ENCODE data around the gene ROM1. TPM values are rescaled to one million over a fixed set of nuclear protein-coding genes. Genes with fewer than 3 reads are reported as not detected.
"Not testable (repeated sequence)": the region's sequence is repeated elsewhere in the genome, so short reads cannot be mapped to it uniquely, and the experiment has no call there.

Gene ROM1
- polyA plus RNA-seq, 1 donor (not counting 4 experiments of a cell fraction or from before 2014, with no cell fraction given) = 1.5 TPM

DNA sequence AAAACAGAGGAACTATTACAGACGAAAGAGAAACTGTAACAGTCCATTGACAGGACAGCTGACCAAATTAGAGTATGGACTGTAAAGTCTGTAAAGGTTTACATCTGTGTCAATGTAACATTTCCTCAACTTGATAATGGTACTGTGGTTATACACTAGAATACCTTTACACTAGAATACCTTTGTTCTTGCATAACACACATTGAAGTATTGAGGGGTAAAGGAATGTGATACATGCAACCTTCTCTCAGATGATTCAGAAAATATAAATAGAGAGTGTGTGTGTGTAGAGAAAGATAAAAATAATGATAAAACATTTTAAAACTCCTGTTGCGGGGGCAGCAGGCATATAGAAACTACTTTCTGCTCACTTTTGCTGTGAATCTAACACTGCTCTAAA lies 33.8 kb upstream of the ROM1 start:
- no peak overlapping the region for H3K4me2 ChIP-seq (ENCODE audit: control insufficient read depth, extremely low read depth, insufficient read depth, low read depth, low read length)
- no peak overlapping the region for H2AFZ ChIP-seq (ENCODE audit: control insufficient read depth, low read length)
- H3K27ac ChIP-seq (ENCODE audit: control insufficient read depth, insufficient read depth, low read length) = no peak overlapping the region
- no peak overlapping the region for H3K9ac ChIP-seq (ENCODE audit: control insufficient read depth, extremely low read depth, insufficient read depth, low read length)
- DNase-seq (ENCODE audit: low read depth, low spot score) = no peak
- H3K4me1 ChIP-seq (ENCODE audit: control insufficient read depth, extremely low read depth, insufficient read depth, low read length) = peaks cover 12% of the 10 kb centered on the region
- H3K9me1 ChIP-seq (ENCODE audit: control insufficient read depth, extremely low read depth, insufficient read depth, low read length) = no peaks in the 10 kb centered on the region
- H4K20me1 ChIP-seq (ENCODE audit: control insufficient read depth, extremely low read depth, insufficient read depth, low read length) = no peaks in the 10 kb centered on the region
- peaks cover 10 to 37% of the 10 kb centered on the region in 2 experiments for H3K36me3 ChIP-seq (ENCODE audit: control insufficient read depth in 2 of 2, extremely low read depth in 1 of 2, insufficient read depth in 2 of 2, low read length in 2 of 2)
- H3K79me2 ChIP-seq (ENCODE audit: control insufficient read depth, insufficient read depth, low read length) = peaks cover 4% of the 10 kb centered on the region
- TF ChIP-seq, protein P1, sequence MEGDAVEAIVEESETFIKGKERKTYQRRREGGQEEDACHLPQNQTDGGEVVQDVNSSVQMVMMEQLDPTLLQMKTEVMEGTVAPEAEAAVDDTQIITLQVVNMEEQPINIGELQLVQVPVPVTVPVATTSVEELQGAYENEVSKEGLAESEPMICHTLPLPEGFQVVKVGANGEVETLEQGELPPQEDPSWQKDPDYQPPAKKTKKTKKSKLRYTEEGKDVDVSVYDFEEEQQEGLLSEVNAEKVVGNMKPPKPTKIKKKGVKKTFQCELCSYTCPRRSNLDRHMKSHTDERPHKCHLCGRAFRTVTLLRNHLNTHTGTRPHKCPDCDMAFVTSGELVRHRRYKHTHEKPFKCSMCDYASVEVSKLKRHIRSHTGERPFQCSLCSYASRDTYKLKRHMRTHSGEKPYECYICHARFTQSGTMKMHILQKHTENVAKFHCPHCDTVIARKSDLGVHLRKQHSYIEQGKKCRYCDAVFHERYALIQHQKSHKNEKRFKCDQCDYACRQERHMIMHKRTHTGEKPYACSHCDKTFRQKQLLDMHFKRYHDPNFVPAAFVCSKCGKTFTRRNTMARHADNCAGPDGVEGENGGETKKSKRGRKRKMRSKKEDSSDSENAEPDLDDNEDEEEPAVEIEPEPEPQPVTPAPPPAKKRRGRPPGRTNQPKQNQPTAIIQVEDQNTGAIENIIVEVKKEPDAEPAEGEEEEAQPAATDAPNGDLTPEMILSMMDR (optimal IDR thresholded peaks at IDR 0.05 in 1 of 3, IDR thresholded peaks at IDR 0.05 in 1 of 3, conservative IDR thresholded peaks at IDR 0.05 in 1 of 3; ENCODE audit: extremely low read depth in 1 of 3, insufficient read depth in 2 of 3, low read length in 3 of 3) = no peak
- TF ChIP-seq EZH2 (IDR thresholded peaks at IDR 0.05; ENCODE audit: low read length) = no peak
- H3K9me3 ChIP-seq (ENCODE audit: control insufficient read depth, low read depth, low read length) = no peaks in the 10 kb centered on the region
- FAIRE-seq = no peak
- dilution Hi-C loops (cut with MboI; ENCODE audit: extremely low pct_ligation_motif_present, low sequenced_read_pairs) = no loop called here
- no peaks in the 10 kb centered on the region for H3K27me3 ChIP-seq (ENCODE audit: control insufficient read depth, extremely low read depth, insufficient read depth, low read length)
- H3K4me3 ChIP-seq (ENCODE audit: control insufficient read depth in 2 of 3, extremely low read depth in 1 of 3, insufficient read depth in 2 of 3, low read depth in 1 of 3, low read length in 3 of 3) = no peak overlapping the region

GRCh38 chr11:62580959-62581715 lies 31.9 kb upstream of the ROM1 start:
- Histone ChIP-seq H4K20me1 (ENCODE audit: control insufficient read depth, extremely low read depth, insufficient read depth, low read length) (no peaks in the 10 kb centered on the region), H3K9ac (ENCODE audit: control insufficient read depth, extremely low read depth, insufficient read depth, low read length) (no peak overlapping the region), H3K4me2 (ENCODE audit: control insufficient read depth, extremely low read depth, insufficient read depth, low read depth, low read length) (no peak overlapping the region), H3K27ac (ENCODE audit: control insufficient read depth, insufficient read depth, low read length) (no peak overlapping the region), H3K9me3 (ENCODE audit: control insufficient read depth, low read depth, low read length) (no peaks in the 10 kb centered on the region), H3K9me1 (ENCODE audit: control insufficient read depth, extremely low read depth, insufficient read depth, low read length) (no peaks in the 10 kb centered on the region), H3K27me3 (ENCODE audit: control insufficient read depth, extremely low read depth, insufficient read depth, low read length) (no peaks in the 10 kb centered on the region), H2AFZ (ENCODE audit: control insufficient read depth, low read length) (no peak overlapping the region), H3K4me3 (ENCODE audit: control insufficient read depth in 2 of 3, extremely low read depth in 1 of 3, insufficient read depth in 2 of 3, low read depth in 1 of 3, low read length in 3 of 3) (no peak overlapping the region), H3K4me1 (ENCODE audit: control insufficient read depth, extremely low read depth, insufficient read depth, low read length) (no peaks in the 10 kb centered on the region), H3K36me3 (ENCODE audit: control insufficient read depth in 2 of 2, extremely low read depth in 1 of 2, insufficient read depth in 2 of 2, low read length in 2 of 2) (peaks cover 9 to 27% of the 10 kb centered on the region in 2 experiments), H3K79me2 (ENCODE audit: control insufficient read depth, insufficient read depth, low read length) (peaks cover 7% of the 10 kb centered on the region)
- dilution Hi-C loops (cut with MboI; ENCODE audit: extremely low pct_ligation_motif_present, low sequenced_read_pairs) = no loop called here
- no peak for DNase-seq (ENCODE audit: low read depth, low spot score)
- FAIRE-seq = no peak
- TF ChIP-seq, protein P1 (optimal IDR thresholded peaks at IDR 0.05 in 1 of 3, IDR thresholded peaks at IDR 0.05 in 1 of 3, conservative IDR thresholded peaks at IDR 0.05 in 1 of 3; ENCODE audit: extremely low read depth in 1 of 3, insufficient read depth in 2 of 3, low read length in 3 of 3) = no peak
- no peak for TF ChIP-seq EZH2 (IDR thresholded peaks at IDR 0.05; ENCODE audit: low read length)

- dilution Hi-C loops (cut with MboI; ENCODE audit: extremely low pct_ligation_motif_present, low sequenced_read_pairs); FAIRE-seq; DNase-seq (ENCODE audit: low read depth, low spot score); H3K27me3 ChIP-seq (ENCODE audit: control insufficient read depth, extremely low read depth, insufficient read depth, low read length); H2AFZ ChIP-seq (ENCODE audit: control insufficient read depth, low read length); H3K4me3 ChIP-seq (ENCODE audit: control insufficient read depth in 2 of 3, extremely low read depth in 1 of 3, insufficient read depth in 2 of 3, low read depth in 1 of 3, low read length in 3 of 3); H3K9ac ChIP-seq (ENCODE audit: control insufficient read depth, extremely low read depth, insufficient read depth, low read length); H3K27ac ChIP-seq (ENCODE audit: control insufficient read depth, insufficient read depth, low read length); H3K79me2 ChIP-seq (ENCODE audit: control insufficient read depth, insufficient read depth, low read length); H4K20me1 ChIP-seq (ENCODE audit: control insufficient read depth, extremely low read depth, insufficient read depth, low read length); H3K4me2 ChIP-seq (ENCODE audit: control insufficient read depth, extremely low read depth, insufficient read depth, low read depth, low read length); H3K9me1 ChIP-seq (ENCODE audit: control insufficient read depth, extremely low read depth, insufficient read depth, low read length); H3K4me1 ChIP-seq (ENCODE audit: control insufficient read depth, extremely low read depth, insufficient read depth, low read length); H3K9me3 ChIP-seq (ENCODE audit: control insufficient read depth, low read depth, low read length): not testable (repeated sequence)
- H3K36me3 ChIP-seq (ENCODE audit: control insufficient read depth in 2 of 2, extremely low read depth in 1 of 2, insufficient read depth in 2 of 2, low read length in 2 of 2) = peaks cover 7 to 21% of the 10 kb centered on the region in 2 experiments
Observed at GRCh38 chr11:62581735-62582134, 31.3 kb upstream of the ROM1 start.

DNA sequence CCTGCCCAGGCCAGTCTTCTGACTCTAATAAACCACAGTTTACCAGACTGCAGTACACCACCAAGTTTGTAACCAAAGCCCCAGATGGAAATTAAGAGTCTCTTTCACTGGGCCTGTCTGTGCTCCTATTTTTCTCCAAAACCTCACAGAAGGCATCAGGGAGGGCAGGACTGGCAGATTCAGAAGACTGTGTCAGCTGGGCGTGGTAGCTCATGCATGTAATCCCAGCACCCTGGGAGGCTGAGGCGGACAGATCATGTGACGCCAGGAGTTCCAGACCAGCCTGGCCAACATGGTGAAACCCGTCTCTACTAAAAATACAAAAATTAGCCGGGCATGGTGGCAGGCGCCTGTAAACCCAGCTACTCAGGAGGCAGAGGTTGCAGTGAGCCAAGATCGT lies 27.7 kb upstream of the ROM1 start:
- H3K9me1 ChIP-seq (ENCODE audit: control insufficient read depth, extremely low read depth, insufficient read depth, low read length); FAIRE-seq; dilution Hi-C loops (cut with MboI; ENCODE audit: extremely low pct_ligation_motif_present, low sequenced_read_pairs): not testable (repeated sequence)

More for the DNA sequence above, 27.7 kb upstream of the ROM1 start:
- peaks cover 16% of the 10 kb centered on the region for H3K79me2 ChIP-seq (ENCODE audit: control insufficient read depth, insufficient read depth, low read length)
- not testable (repeated sequence) for H4K20me1 ChIP-seq (ENCODE audit: control insufficient read depth, extremely low read depth, insufficient read depth, low read length); DNase-seq (ENCODE audit: low read depth, low spot score); H3K9me3 ChIP-seq (ENCODE audit: control insufficient read depth, low read depth, low read length); H3K4me2 ChIP-seq (ENCODE audit: control insufficient read depth, extremely low read depth, insufficient read depth, low read depth, low read length); H3K4me1 ChIP-seq (ENCODE audit: control insufficient read depth, extremely low read depth, insufficient read depth, low read length); H3K9ac ChIP-seq (ENCODE audit: control insufficient read depth, extremely low read depth, insufficient read depth, low read length); H3K4me3 ChIP-seq (ENCODE audit: control insufficient read depth in 2 of 3, extremely low read depth in 1 of 3, insufficient read depth in 2 of 3, low read depth in 1 of 3, low read length in 3 of 3); H2AFZ ChIP-seq (ENCODE audit: control insufficient read depth, low read length); H3K27ac ChIP-seq (ENCODE audit: control insufficient read depth, insufficient read depth, low read length); H3K27me3 ChIP-seq (ENCODE audit: control insufficient read depth, extremely low read depth, insufficient read depth, low read length)
- H3K36me3 ChIP-seq (ENCODE audit: control insufficient read depth in 2 of 2, extremely low read depth in 1 of 2, insufficient read depth in 2 of 2, low read length in 2 of 2) = peaks cover 12 to 15% of the 10 kb centered on the region in 2 experiments

All from keratinocyte (primary cell).